Measurements from ENCODE around the gene CRYZL1.

CRYZL1 gene

GRCh38 chr21:33560965-33561364, 80.6 kb downstream of the CRYZL1 start:
- Histone ChIP-seq H3K9me3 (ENCODE audit: insufficient read depth, low read length) (no peaks in the 10 kb centered on the region), H3K36me3 (ENCODE audit: insufficient read depth, insufficient read length, low read length) (peaks cover 97% of the 10 kb centered on the region), H3K4me1 (ENCODE audit: insufficient read depth, insufficient read length) (no peaks in the 10 kb centered on the region), H3K9ac (ENCODE audit: insufficient read length, low read depth) (no peak overlapping the region), H3K4me3 (ENCODE audit: insufficient read length, low read depth) (no peak overlapping the region), H3K27me3 (ENCODE audit: insufficient read depth, insufficient read length) (no peaks in the 10 kb centered on the region)
- no peak for DNase-seq (ENCODE audit: low read depth, low spot score)
- TF ChIP-seq SUZ12 (IDR thresholded peaks at IDR 0.05; ENCODE audit: extremely low read depth, insufficient read depth, insufficient read length) = no peak

GRCh38 chr21:33559813-33560212, 81.7 kb downstream of the CRYZL1 start:
- Histone ChIP-seq H3K4me1 (ENCODE audit: insufficient read depth, insufficient read length) (no peaks in the 10 kb centered on the region), H3K9ac (ENCODE audit: insufficient read length, low read depth) (no peak overlapping the region), H3K36me3 (ENCODE audit: insufficient read depth, insufficient read length, low read length) (peaks cover 97% of the 10 kb centered on the region), H3K27me3 (ENCODE audit: insufficient read depth, insufficient read length) (no peaks in the 10 kb centered on the region), H3K4me3 (ENCODE audit: insufficient read length, low read depth) (no peak overlapping the region), H3K9me3 (ENCODE audit: insufficient read depth, low read length) (no peaks in the 10 kb centered on the region)
- DNase-seq (ENCODE audit: low read depth, low spot score) = no peak
- TF ChIP-seq SUZ12 (IDR thresholded peaks at IDR 0.05; ENCODE audit: extremely low read depth, insufficient read depth, insufficient read length) (no peak), YY1 (IDR thresholded peaks at IDR 0.05; ENCODE audit: insufficient read depth, insufficient read length) (no peak), ZNF274 (IDR thresholded peaks at IDR 0.05; ENCODE audit: low read depth, low read length) (no peak)

- Histone ChIP-seq H3K27me3 (ENCODE audit: insufficient read depth, insufficient read length) (no peaks in the 10 kb centered on the region), H3K36me3 (ENCODE audit: insufficient read depth, insufficient read length, low read length) (peaks cover 98% of the 10 kb centered on the region), H3K9me3 (ENCODE audit: insufficient read depth, low read length) (no peaks in the 10 kb centered on the region), H3K4me1 (ENCODE audit: insufficient read depth, insufficient read length) (no peaks in the 10 kb centered on the region), H3K9ac (ENCODE audit: insufficient read length, low read depth) (no peak overlapping the region), H3K4me3 (ENCODE audit: insufficient read length, low read depth) (no peak overlapping the region)
- no peak for DNase-seq (ENCODE audit: low read depth, low spot score)
- no peak for TF ChIP-seq ZNF274 (IDR thresholded peaks at IDR 0.05; ENCODE audit: low read depth, low read length)
- TF ChIP-seq SUZ12 (IDR thresholded peaks at IDR 0.05; ENCODE audit: extremely low read depth, insufficient read depth, insufficient read length) = no peak
- TF ChIP-seq YY1 (IDR thresholded peaks at IDR 0.05; ENCODE audit: insufficient read depth, insufficient read length) = no peak
Observed at GRCh38 chr21:33558777-33559421, 82.6 kb downstream of the CRYZL1 start.

GRCh38 chr21:33557447-33557846, 84.1 kb downstream of the CRYZL1 start:
- Histone ChIP-seq H3K9me3 (ENCODE audit: insufficient read depth, low read length) (no peaks in the 10 kb centered on the region), H3K9ac (ENCODE audit: insufficient read length, low read depth) (no peak overlapping the region), H3K27me3 (ENCODE audit: insufficient read depth, insufficient read length) (no peaks in the 10 kb centered on the region), H3K4me3 (ENCODE audit: insufficient read length, low read depth) (no peak overlapping the region), H3K4me1 (ENCODE audit: insufficient read depth, insufficient read length) (no peaks in the 10 kb centered on the region), H3K36me3 (ENCODE audit: insufficient read depth, insufficient read length, low read length) (peaks cover 98% of the 10 kb centered on the region)
- no peak for TF ChIP-seq SUZ12 (IDR thresholded peaks at IDR 0.05; ENCODE audit: extremely low read depth, insufficient read depth, insufficient read length)
- no peak for TF ChIP-seq YY1 (IDR thresholded peaks at IDR 0.05; ENCODE audit: insufficient read depth, insufficient read length)
- no peak for TF ChIP-seq ZNF274 (IDR thresholded peaks at IDR 0.05; ENCODE audit: low read depth, low read length)
- no peak for DNase-seq (ENCODE audit: low read depth, low spot score)

GRCh38 chr21:33554982-33555344, 86.6 kb downstream of the CRYZL1 start:
- TF ChIP-seq SUZ12 (IDR thresholded peaks at IDR 0.05; ENCODE audit: extremely low read depth, insufficient read depth, insufficient read length) (no peak), ZNF274 (IDR thresholded peaks at IDR 0.05; ENCODE audit: low read depth, low read length) (no peak), YY1 (IDR thresholded peaks at IDR 0.05; ENCODE audit: insufficient read depth, insufficient read length) (no peak)
- Histone ChIP-seq H3K9me3 (ENCODE audit: insufficient read depth, low read length) (no peaks in the 10 kb centered on the region), H3K36me3 (ENCODE audit: insufficient read depth, insufficient read length, low read length) (peaks cover 98% of the 10 kb centered on the region), H3K4me3 (ENCODE audit: insufficient read length, low read depth) (no peak overlapping the region), H3K4me1 (ENCODE audit: insufficient read depth, insufficient read length) (no peaks in the 10 kb centered on the region), H3K27me3 (ENCODE audit: insufficient read depth, insufficient read length) (no peaks in the 10 kb centered on the region), H3K9ac (ENCODE audit: insufficient read length, low read depth) (no peak overlapping the region)
- no peak for DNase-seq (ENCODE audit: low read depth, low spot score)

DNA sequence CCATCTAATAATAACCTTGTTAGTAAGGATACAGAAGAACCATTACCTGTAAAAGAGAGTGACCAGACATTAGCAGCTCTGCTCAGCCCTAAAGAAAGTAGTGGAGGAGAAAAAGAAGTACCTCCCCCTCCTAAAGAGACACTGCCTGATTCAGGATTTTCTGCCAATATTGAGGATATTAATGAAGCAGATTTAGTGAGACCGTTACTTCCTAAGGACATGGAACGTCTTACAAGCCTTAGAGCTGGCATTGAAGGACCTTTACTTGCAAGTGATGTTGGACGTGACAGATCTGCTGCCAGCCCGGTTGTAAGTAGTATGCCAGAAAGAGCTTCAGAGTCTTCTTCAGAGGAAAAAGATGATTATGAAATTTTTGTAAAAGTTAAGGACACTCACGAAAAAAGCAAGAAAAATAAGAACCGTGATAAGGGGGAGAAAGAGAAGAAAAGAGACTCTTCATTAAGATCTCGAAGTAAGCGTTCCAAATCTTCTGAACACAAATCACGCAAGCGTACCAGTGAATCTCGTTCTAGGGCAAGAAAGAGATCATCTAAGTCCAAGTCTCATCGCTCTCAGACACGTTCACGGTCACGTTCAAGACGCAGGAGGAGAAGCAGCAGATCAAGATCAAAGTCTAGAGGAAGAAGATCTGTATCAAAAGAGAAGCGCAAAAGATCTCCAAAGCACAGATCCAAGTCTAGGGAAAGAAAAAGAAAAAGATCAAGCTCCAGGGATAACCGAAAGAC, 87.1 kb downstream of the CRYZL1 start:
- Histone ChIP-seq H3K9me3 (ENCODE audit: insufficient read depth, low read length) (no peaks in the 10 kb centered on the region), H3K9ac (ENCODE audit: insufficient read length, low read depth) (no peak overlapping the region), H3K36me3 (ENCODE audit: insufficient read depth, insufficient read length, low read length) (peaks cover 98% of the 10 kb centered on the region), H3K4me1 (ENCODE audit: insufficient read depth, insufficient read length) (no peaks in the 10 kb centered on the region), H3K27me3 (ENCODE audit: insufficient read depth, insufficient read length) (no peaks in the 10 kb centered on the region), H3K4me3 (ENCODE audit: insufficient read length, low read depth) (no peak overlapping the region)
- TF ChIP-seq YY1 (IDR thresholded peaks at IDR 0.05; ENCODE audit: insufficient read depth, insufficient read length) = no peak
- no peak for TF ChIP-seq SUZ12 (IDR thresholded peaks at IDR 0.05; ENCODE audit: extremely low read depth, insufficient read depth, insufficient read length)
- TF ChIP-seq ZNF274 (IDR thresholded peaks at IDR 0.05; ENCODE audit: low read depth, low read length) = no peak
- DNase-seq (ENCODE audit: low read depth, low spot score) = no peak

DNA sequence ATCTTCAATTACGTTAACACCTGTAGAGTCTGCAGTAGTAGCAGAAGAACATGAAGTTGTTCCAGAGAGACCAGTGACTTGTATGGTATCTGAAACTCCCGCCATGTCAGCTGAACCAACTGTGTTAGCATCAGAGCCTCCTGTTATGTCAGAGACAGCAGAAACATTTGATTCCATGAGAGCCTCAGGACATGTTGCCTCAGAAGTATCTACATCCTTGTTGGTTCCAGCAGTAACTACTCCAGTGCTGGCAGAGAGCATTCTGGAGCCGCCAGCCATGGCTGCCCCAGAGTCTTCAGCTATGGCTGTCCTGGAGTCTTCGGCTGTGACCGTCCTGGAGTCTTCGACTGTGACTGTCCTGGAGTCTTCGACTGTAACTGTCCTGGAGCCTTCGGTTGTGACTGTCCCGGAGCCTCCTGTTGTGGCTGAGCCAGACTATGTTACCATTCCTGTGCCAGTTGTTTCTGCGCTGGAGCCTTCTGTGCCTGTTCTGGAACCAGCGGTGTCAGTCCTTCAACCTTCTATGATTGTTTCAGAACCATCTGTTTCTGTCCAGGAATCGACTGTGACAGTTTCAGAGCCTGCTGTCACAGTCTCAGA, 88.4 kb downstream of the CRYZL1 start:
- no peak for TF ChIP-seq SUZ12 (IDR thresholded peaks at IDR 0.05; ENCODE audit: extremely low read depth, insufficient read depth, insufficient read length)
- no peak for TF ChIP-seq ZNF274 (IDR thresholded peaks at IDR 0.05; ENCODE audit: low read depth, low read length)
- TF ChIP-seq YY1 (IDR thresholded peaks at IDR 0.05; ENCODE audit: insufficient read depth, insufficient read length) = no peak
- H3K4me1 ChIP-seq (ENCODE audit: insufficient read depth, insufficient read length) = no peaks in the 10 kb centered on the region
- no peak for DNase-seq (ENCODE audit: low read depth, low spot score)
- no peak overlapping the region for H3K9ac ChIP-seq (ENCODE audit: insufficient read length, low read depth)
- no peaks in the 10 kb centered on the region for H3K9me3 ChIP-seq (ENCODE audit: insufficient read depth, low read length)
- peaks cover 98% of the 10 kb centered on the region for H3K36me3 ChIP-seq (ENCODE audit: insufficient read depth, insufficient read length, low read length)
- H3K4me3 ChIP-seq (ENCODE audit: insufficient read length, low read depth) = no peak overlapping the region
- no peaks in the 10 kb centered on the region for H3K27me3 ChIP-seq (ENCODE audit: insufficient read depth, insufficient read length)
